B cell (primary cell): Measurements from ENCODE around the gene FBN2. TPM values are rescaled to one million over a fixed set of nuclear protein-coding genes. Genes with fewer than 3 reads are reported as not detected.

ENCODE experiments used
- ATAC-seq: fragments of 200-7000 bp; cut with Tn5 transposase; one replicate; pipeline ENCODE4 v1.10.0; 2021; ENCODE audit warnings: low read depth, mild to moderate bottlenecking, moderate number of reproducible peaks, moderate library complexity
- CTCF ChIA-PET: fragments of 350-600 bp; sonication (Branson Sonifier 250); formaldehyde crosslinking; loops from one replicate; lab custom pipeline; 2021; ENCODE audit warnings: antibody characterized with exemption, inconsistent platforms; lab: Charles Lee
- POLR2A ChIA-PET: fragments of 350-600 bp; sonication (Branson Sonifier 250); formaldehyde crosslinking; loops from one replicate; lab custom pipeline; 2021; ENCODE audit warnings: antibody characterized with exemption; lab: Charles Lee
- DNase-seq: peaks from one replicate; pipeline ENCODE4 v3.0.0; 2013
- H2AFZ ChIP-seq: 2 replicates; pipeline ENCODE4 v1.6.1; 2012; ENCODE audit warnings: mild to moderate bottlenecking, low read depth, low read length; ENCODE audit not compliant: insufficient read depth, poor library complexity, severe bottlenecking
- H3K27ac ChIP-seq, 2 donors: 1 replicate in 1 of 2; 2 replicates in 1 of 2; pipeline ENCODE4 v1.5.1; 2012 to 2013; ENCODE audit warnings: low read length in 2 of 2, mild to moderate bottlenecking in 2 of 2, moderate library complexity in 1 of 2
- H3K27me3 ChIP-seq, 4 experiments: fragments of 200-600 bp in 1 of 4; sonication (generic) in 1 of 4; replicated peaks in 1 of 4; 1 replicate in 2 of 4; 2 replicates in 2 of 4; pipeline versions ENCODE4 v1.6.1 to v1.7.0; 2013 to 2016; ENCODE audit warnings: low read length in 3 of 4, mild to moderate bottlenecking in 2 of 4, mixed read lengths in 1 of 4, moderate library complexity in 1 of 4; ENCODE audit not compliant: insufficient read depth in 4 of 4, control insufficient read depth in 3 of 4; ENCODE audit errors: control extremely low read depth in 1 of 4
- H3K36me3 ChIP-seq, 2 experiments: replicated peaks in 1 of 2; 1 replicate in 1 of 2; 2 replicates in 1 of 2; pipeline versions ENCODE4 v1.6.1 to v1.7.1; 2013; ENCODE audit warnings: low read length in 1 of 2; ENCODE audit not compliant: insufficient read depth in 2 of 2, control insufficient read depth in 1 of 2; ENCODE audit errors: control extremely low read depth in 1 of 2, extremely low read depth in 1 of 2
- H3K4me1 ChIP-seq, 2 donors: fragments of 200-600 bp in 1 of 2; sonication (generic) in 1 of 2; 1 replicate in 1 of 2; 2 replicates in 1 of 2; pipeline versions ENCODE4 v1.5.1 to v1.6.1; 2013 to 2017; ENCODE audit warnings: low read length in 2 of 2; ENCODE audit not compliant: control insufficient read depth in 2 of 2, insufficient read depth in 2 of 2
- H3K4me2 ChIP-seq: replicated peaks from 2 replicates; pipeline ENCODE3; 2012; ENCODE audit warnings: mild to moderate bottlenecking, low read depth, low read length; ENCODE audit not compliant: poor library complexity, severe bottlenecking
- H3K4me3 ChIP-seq, 5 experiments: fragments of 200-600 bp in 1 of 5; sonication (generic) in 1 of 5; 1 replicate in 3 of 5; 2 replicates in 2 of 5; pipeline versions ENCODE4 v1.5.1 to v1.7.0; 2011 to 2016; ENCODE audit warnings: low read length in 4 of 5, mild to moderate bottlenecking in 4 of 5, low read depth in 2 of 5, control low read depth in 1 of 5, moderate library complexity in 1 of 5; ENCODE audit not compliant: insufficient read depth in 1 of 5; ENCODE audit errors: control extremely low read depth in 1 of 5, extremely low read depth in 1 of 5
- H3K79me2 ChIP-seq: fragments of 200-600 bp; sonication (generic); one replicate; pipeline ENCODE4 v1.6.0; 2016; ENCODE audit warnings: low read length; ENCODE audit not compliant: control insufficient read depth, insufficient read depth
- H3K9ac ChIP-seq: fragments of 200-600 bp; sonication (generic); 2 replicates; pipeline ENCODE4 v1.6.1; 2017; ENCODE audit warnings: mild to moderate bottlenecking, low read length, moderate library complexity
- H3K9me3 ChIP-seq, 3 donors: one replicate each; pipeline versions ENCODE4 v1.6.1 to v1.7.1; 2013; ENCODE audit warnings: low read length in 2 of 3; ENCODE audit not compliant: control insufficient read depth in 2 of 3, insufficient read depth in 1 of 3; ENCODE audit errors: control extremely low read depth in 1 of 3
- H4K20me1 ChIP-seq: 2 replicates; pipeline ENCODE4 v1.6.0; 2012; ENCODE audit warnings: mild to moderate bottlenecking, low read length; ENCODE audit not compliant: insufficient read depth, control insufficient read depth, poor library complexity, severe bottlenecking
- H3K27ac Mint-ChIP-seq: one replicate; pipeline ENCODE4 v1.8.0; 2021; ENCODE audit warnings: mixed read lengths
- H3K27me3 Mint-ChIP-seq: one replicate; pipeline ENCODE4 v1.8.0; 2021; ENCODE audit warnings: mixed read lengths
- H3K4me1 Mint-ChIP-seq: one replicate; pipeline ENCODE4 v1.8.0; 2021; ENCODE audit warnings: mixed read lengths
- H3K4me3 Mint-ChIP-seq: one replicate; pipeline ENCODE4 v1.8.0; 2021; ENCODE audit warnings: mixed read lengths
- H3K9me3 Mint-ChIP-seq: one replicate; pipeline ENCODE4 v1.8.0; 2022; ENCODE audit warnings: mixed read lengths; ENCODE audit not compliant: insufficient read depth
- EZH2 ChIP-seq: IDR thresholded peaks from 2 replicates; pipeline ENCODE4 v1.6.1; 2012; ENCODE audit warnings: borderline replicate concordance, low read depth, mild to moderate bottlenecking, moderate library complexity, low read length; ENCODE audit not compliant: insufficient read depth, poor library complexity, severe bottlenecking
- WGBS: methylation state at CpG from one replicate; pipeline ENCODE4 v1.1.5; 2013; ENCODE audit warnings: missing lambda C conversion rate; ENCODE audit not compliant: insufficient coverage; 5-methylcytosine and 5-hydroxymethylcytosine counted together
- intact Hi-C: fragments of 100-400 bp; cut with micrococcal nuclease; formaldehyde crosslinking; loops from one replicate; pipeline ENCODE4 v1.10.0; 2022
- polyA plus RNA-seq: library from polyadenylated mRNA; depleted of rRNA; stranded (reverse); fragments of >200 nt; gene quantifications from 2 replicates; pipeline ENCODE4 v1.2.3, GENCODE V29; 2012
- total RNA-seq, 2 donors: library from RNA; stranded (reverse); fragments of 120-200 nt in 1 of 2; gene quantifications; 1 replicate in 1 of 2; 2 replicates in 1 of 2; pipeline versions ENCODE4 v1.2.3 to v1.2.4, GENCODE V29; 2013 to 2022
- TF ChIP-seq, protein P1 (sequence below): fragments of 200-600 bp; IDR thresholded peaks from one replicate; pipeline ENCODE4 v1.8.0; 2022; ENCODE audit warnings: antibody characterized with exemption, mild to moderate bottlenecking

The FBN2 gene
- total and polyA plus RNA-seq, 2 donors (not counting 1 experiment from before 2014, with no cell fraction given), result 0.03 TPM; not detected in 1

DNA sequence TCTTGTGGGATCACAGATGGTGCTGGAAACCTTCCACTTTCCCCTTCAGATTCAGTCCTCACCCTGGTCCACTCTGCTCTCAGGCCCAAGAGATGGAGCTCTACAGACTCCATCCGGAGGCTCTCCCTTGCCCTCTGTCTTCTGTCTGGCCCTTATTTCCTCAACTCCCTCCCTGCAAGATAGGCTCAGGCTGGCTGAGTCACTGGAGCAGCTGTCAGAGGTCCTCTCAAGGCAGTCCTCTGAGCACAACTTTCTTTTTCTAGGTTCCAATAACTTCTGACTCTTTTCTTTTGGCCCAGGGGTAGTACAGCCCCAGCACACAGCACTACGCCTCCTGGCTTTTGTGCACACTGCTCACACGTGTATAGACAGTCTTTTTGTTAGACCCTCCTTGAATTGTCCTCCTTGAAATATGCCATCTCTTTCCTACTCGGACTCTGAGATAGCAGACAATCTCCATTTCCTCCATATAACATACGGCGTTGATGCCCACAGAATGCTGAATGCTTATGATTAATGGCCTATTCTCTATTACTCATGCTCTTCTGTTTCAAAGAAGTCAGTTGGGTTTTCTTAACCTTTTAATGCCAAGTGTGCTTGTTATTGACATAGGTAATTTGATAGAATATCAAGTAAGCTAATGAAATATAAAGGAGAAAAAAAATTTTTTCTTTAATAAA lies 261.4 kb downstream of the FBN2 start:
- 90% methylated on average over 4 of the region's 6 CpGs for WGBS
- no peak overlapping the region for H3K9ac ChIP-seq
- H3K9me3 Mint-ChIP-seq, result no peaks in the 10 kb centered on the region

DNA sequence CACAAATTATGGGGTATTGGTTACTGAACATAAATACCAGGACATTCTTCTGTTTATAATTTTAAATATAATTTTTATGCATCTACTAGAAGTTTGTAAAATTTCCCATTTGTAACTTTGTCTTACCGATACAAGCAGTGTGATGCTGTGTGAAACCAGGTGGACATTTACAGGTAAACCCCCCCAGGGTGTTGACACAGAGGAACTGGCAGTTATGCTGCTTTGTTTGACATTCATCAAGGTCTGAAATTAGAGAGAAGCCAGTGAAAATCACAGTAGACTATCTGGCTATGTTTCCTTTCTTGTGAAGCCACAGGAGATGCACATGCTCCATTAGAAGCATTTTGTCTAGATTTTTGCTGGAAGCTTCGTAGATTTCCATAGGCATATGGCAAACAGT lies 263.6 kb downstream of the FBN2 start:
- no peaks in the 10 kb centered on the region for H3K36me3 ChIP-seq
- no peaks in the 10 kb centered on the region for H3K9me3 ChIP-seq
- ChIA-PET CTCF (no interaction called here), POLR2A (no interaction called here)
- H4K20me1 ChIP-seq, result no peaks in the 10 kb centered on the region
- H2AFZ ChIP-seq, result no peak overlapping the region
- peaks cover 0 to 2% (median 0%) of the 10 kb centered on the region in 4 experiments for H3K27me3 ChIP-seq
- no peak overlapping the region for H3K4me2 ChIP-seq
- no peak overlapping the region for H3K27ac ChIP-seq
- TF ChIP-seq EZH2, result no peak
- TF ChIP-seq, protein P1, sequence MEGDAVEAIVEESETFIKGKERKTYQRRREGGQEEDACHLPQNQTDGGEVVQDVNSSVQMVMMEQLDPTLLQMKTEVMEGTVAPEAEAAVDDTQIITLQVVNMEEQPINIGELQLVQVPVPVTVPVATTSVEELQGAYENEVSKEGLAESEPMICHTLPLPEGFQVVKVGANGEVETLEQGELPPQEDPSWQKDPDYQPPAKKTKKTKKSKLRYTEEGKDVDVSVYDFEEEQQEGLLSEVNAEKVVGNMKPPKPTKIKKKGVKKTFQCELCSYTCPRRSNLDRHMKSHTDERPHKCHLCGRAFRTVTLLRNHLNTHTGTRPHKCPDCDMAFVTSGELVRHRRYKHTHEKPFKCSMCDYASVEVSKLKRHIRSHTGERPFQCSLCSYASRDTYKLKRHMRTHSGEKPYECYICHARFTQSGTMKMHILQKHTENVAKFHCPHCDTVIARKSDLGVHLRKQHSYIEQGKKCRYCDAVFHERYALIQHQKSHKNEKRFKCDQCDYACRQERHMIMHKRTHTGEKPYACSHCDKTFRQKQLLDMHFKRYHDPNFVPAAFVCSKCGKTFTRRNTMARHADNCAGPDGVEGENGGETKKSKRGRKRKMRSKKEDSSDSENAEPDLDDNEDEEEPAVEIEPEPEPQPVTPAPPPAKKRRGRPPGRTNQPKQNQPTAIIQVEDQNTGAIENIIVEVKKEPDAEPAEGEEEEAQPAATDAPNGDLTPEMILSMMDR, result no peak
- H3K4me1 ChIP-seq, result no peaks in the 10 kb centered on the region
- Mint-ChIP-seq H3K4me1 (no peaks in the 10 kb centered on the region), H3K9me3 (no peaks in the 10 kb centered on the region), H3K27ac (no peak overlapping the region), H3K27me3 (no peaks in the 10 kb centered on the region), H3K4me3 (no peak overlapping the region)
- H3K9ac ChIP-seq, result no peak overlapping the region
- no peaks in the 10 kb centered on the region for H3K79me2 ChIP-seq
- WGBS, result no CpG with 5 or more reads among the region's 2 CpGs
- no peak overlapping the region for H3K4me3 ChIP-seq
- ATAC-seq (no peak), DNase-seq (no peak)
- intact Hi-C loops, result no loop called here

More for the DNA sequence above, 261.4 kb downstream of the FBN2 start:
- ATAC-seq (no peak), DNase-seq (no peak)
- Histone ChIP-seq H2AFZ (no peak overlapping the region), H3K79me2 (no peaks in the 10 kb centered on the region), H3K27me3 (no peaks in the 10 kb centered on the region), H3K27ac (no peak overlapping the region), H3K9me3 (no peaks in the 10 kb centered on the region), H3K36me3 (no peaks in the 10 kb centered on the region), H3K4me3 (no peak overlapping the region), H4K20me1 (no peaks in the 10 kb centered on the region), H3K4me2 (no peak overlapping the region), H3K4me1 (no peaks in the 10 kb centered on the region)
- ChIA-PET POLR2A (no interaction called here), CTCF (no interaction called here)
- no peak for TF ChIP-seq EZH2
- TF ChIP-seq, protein P1, result no peak
- Mint-ChIP-seq H3K27ac (no peak overlapping the region), H3K27me3 (no peaks in the 10 kb centered on the region), H3K4me3 (no peak overlapping the region), H3K4me1 (no peaks in the 10 kb centered on the region)
- intact Hi-C loops, result no loop called here
